Suprapubic skin (tissue), 3 donors: Measurements from ENCODE around the gene LYRM4.

Experiments
- CTCF ChIP-seq, 2 donors: fragments of 200-600 bp in 1 of 2; fragments of 450-650 bp in 1 of 2; sonication (generic) in 1 of 2; IDR thresholded peaks; one replicate each; pipeline ENCODE4 v1.5.1; 2016 to 2019; ENCODE audit warnings: antibody characterized with exemption in 2 of 2, mild to moderate bottlenecking in 1 of 2, moderate library complexity in 1 of 2
- POLR2AphosphoS5 ChIP-seq, 3 donors: sonication (generic); formaldehyde crosslinking; IDR thresholded peaks; one replicate each; pipeline ENCODE4 v1.6.1; 2017; ENCODE audit warnings: antibody characterized with exemption in 3 of 3

DNA sequence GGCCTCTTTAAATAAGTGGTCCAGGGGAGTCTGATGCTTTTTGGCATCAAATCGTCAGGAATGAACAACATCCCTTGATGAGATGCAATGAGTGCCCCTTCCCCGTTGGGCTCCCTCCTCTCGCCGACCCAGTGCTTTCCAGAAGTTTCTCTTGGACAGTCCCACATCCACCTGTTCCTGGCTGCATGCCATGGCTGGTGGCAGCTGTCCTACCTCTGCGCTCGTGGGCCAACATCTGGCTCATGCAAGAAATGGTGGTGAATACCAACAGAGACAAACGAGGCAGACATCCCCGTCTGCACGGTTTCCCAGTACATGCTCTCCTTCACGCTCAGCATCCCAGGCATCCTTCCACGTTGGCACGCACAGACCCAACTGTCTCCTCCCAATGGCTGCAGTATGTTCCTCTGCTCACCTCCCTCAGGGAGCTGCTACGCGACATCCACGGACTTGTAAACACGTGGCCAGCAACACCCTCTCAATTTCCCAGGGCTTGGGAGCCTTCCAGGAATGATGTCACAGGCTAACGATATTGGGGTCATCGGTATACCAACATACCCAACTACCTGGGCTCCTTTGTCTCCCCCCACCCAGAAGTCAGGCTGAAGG, 138.1 kb downstream of the LYRM4 start:
- no peak for TF ChIP-seq POLR2AphosphoS5 (IDR thresholded peaks at IDR 0.05)
- no peak for TF ChIP-seq CTCF (IDR thresholded peaks at IDR 0.05)
